ENCODE measurements around the gene DNAJB6.
A peak's percentile ranks its signal among the peaks of the same experiment; 100 is the strongest.
"Not testable (repeated sequence)": the region's sequence is repeated elsewhere in the genome, so short reads cannot be mapped to it uniquely, and the experiment has no call there.

The DNAJB6 gene

DNA sequence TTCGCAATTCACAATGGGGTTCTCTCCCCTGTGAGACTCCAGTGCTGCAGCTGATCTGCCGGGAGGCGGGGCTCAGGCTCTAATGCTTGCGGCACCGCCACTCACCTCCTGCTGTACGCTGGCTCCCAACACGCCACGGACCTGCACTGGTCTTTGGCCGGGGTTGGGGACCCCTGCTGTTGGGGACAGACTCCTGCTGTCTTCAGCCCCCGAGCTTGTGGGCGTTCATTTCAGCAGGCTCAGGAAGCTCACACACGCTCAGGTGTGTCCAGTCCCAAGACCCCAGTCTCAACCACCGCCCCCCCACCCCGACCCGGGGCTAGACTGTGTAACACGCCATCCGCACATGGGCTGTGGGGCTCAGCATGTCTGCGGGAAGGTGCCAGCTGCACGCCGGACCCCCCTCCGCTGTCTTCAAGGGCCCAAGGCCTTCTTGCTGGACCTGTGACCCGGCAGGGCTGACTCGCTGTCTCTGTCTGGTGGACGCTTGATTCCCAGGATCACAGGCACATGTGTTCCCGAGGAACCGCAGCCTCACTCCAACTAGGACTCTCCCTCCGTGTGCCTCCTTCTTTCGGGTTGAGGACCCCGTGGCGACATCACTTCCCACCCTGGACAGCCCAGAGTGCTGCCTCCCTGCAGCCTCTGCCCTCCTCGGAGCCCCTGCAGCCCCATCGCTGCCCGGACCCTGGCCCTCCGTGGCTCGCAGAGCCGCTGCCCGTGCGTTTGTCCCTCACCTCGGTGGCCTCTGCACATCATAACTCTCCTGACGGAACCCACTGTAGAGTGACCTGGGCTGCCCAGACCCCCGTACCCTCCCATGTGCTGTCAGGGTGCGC lies 106.4 kb downstream of the DNAJB6 start:
- DNase-seq (ENCODE audit: low spot score): no peak

DNA sequence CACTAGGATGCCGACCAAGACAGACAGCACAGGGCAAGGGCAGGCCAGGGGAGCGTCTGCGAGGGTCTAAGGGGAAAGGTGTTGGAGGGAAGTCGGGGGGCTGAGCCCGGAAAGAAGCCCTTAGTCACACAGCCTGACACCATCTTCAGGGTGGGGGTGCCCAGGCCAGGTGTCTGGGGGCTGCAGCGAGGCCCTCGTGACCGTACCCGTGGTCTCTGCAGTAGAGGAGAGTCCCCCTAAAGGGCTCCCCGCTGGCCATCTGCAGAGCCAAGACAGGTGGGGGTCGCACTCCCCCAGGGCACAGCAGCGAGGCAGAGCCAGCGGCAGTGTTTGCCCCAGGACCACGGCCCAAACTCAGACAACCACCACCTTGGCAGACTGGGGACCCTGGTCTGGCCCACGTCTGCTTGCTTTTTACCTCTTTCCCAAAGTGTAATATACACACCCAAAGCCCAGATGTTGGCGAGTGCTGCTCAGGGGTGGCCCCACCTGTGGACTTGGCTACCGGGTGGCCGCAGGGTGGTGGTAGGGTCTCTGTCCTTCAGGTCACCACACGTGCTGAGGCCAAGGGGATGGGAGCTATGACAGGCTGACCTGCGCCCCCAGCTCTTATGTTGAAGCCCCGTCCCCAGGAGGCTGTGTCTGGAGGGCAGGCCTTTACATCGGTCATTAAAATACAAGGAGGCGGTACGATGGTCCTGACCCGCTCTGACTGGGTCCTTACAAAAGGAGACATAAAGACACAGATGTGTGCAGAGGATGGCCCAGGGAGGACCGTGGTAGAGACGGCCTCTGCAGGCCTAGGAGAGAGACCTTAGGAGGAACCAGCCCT lies 107.4 kb downstream of the DNAJB6 start:
- no peak for DNase-seq (ENCODE audit: low spot score)

DNA sequence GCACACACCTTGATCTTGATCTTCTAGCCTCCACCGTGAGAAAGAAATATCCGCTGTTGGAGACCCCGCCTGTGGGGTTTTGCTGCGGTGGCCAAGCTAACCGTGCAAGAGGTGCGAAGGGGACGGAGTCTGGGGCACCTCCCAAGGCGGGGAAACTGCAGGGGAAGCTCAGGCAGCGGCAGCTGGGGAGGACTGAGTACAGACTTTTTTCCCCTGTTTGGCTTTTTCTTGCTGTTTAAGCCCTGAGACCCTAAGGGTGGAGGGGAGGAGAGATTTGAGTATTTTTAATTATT lies 108.0 kb downstream of the DNAJB6 start:
- no peak for DNase-seq (ENCODE audit: low spot score)

DNA sequence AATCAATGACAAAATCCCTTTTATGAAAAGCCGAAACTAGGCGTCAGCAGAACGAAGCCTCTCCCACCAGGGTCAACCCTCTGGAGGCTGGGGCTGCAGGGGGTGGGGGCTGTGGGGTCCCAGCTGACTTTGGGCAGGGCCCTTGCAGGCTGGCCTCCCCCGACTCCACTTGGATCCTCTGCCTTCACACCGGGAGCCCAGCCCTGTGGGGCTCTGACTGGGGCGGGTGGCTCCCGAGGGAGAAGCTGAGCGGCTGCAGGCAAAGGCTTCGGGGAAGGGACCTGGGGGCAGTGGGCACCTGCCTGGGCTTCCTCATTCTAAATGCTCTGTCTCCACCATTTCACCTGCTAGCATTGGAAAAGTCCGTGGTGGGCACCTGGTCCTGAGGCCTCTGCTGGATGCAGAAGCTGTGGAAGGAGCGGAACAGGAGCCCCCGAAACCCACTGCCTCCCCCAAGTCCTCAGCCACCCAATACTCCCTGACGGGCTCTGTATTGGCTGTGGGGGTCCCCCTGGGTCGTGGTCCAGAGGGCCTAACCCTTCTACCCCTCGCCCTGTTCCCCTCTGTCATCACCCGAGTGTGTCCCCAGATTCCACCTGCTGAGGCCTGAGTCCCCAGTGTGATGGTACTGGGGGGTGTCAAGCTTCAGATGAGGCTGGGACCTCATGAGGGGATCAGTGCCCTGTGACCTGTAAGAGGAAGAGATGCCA lies 108.6 kb downstream of the DNAJB6 start:
- DNase-seq (ENCODE audit: low spot score): no peak

DNA sequence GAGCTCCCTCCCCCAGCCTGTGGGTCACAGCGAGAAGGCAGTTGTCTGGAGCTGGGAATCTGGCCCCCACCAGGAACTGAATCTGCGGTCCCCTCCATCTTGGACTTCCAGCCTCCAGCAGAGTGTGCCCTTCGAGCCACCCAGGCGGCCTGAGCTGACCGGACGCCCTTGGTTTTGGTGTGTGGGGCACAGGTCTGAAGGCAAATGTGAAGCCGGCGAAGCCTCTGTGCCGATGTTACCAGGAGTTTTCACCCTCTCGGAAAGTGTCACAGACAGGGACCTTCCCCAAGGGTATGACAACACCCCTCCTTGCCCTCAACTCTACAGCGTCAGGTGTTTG lies 109.1 kb downstream of the DNAJB6 start:
- DNase-seq (ENCODE audit: low spot score): no peak

DNA sequence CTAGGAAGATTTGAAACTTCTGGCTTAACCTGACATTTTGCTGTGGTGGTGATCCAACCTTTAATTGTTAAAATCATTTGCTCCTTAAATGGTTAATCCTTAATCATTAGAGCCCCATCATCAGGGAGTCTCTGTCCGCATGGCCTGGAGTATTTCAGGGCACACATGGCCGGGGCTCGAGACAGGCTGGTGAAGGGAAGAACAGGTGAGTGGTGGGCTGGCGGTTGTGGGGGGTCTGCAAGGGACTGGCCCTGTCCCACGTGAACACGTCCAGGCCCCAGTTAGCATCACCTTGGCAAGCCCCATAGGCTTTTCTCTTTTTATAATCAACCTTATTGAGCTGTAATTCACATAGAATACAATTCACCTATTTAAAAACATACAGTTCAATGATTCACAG lies 109.5 kb downstream of the DNAJB6 start:
- no peak for DNase-seq (ENCODE audit: low spot score)

DNA sequence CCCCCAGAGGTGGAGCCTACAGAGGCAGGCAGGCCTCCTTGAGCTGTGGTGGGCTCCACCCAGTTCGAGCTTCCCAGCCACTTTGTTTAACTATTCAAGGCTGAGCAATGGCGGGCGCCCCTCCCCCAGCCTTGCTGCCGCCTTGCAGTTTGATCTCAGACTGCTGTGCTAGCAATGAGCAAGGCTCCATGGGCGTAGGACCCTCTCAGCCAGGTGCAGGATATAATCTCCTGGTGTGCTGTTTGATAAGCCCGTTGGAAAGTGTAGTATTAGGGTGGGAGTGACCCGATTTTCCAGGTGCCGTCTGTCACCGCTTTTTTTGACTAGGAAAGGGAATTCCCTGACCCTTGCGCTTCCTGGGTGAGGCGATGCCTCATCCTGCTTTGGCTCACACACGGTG lies 117.2 kb downstream of the DNAJB6 start:
- DNase-seq (ENCODE audit: low spot score): not testable (repeated sequence)

DNA sequence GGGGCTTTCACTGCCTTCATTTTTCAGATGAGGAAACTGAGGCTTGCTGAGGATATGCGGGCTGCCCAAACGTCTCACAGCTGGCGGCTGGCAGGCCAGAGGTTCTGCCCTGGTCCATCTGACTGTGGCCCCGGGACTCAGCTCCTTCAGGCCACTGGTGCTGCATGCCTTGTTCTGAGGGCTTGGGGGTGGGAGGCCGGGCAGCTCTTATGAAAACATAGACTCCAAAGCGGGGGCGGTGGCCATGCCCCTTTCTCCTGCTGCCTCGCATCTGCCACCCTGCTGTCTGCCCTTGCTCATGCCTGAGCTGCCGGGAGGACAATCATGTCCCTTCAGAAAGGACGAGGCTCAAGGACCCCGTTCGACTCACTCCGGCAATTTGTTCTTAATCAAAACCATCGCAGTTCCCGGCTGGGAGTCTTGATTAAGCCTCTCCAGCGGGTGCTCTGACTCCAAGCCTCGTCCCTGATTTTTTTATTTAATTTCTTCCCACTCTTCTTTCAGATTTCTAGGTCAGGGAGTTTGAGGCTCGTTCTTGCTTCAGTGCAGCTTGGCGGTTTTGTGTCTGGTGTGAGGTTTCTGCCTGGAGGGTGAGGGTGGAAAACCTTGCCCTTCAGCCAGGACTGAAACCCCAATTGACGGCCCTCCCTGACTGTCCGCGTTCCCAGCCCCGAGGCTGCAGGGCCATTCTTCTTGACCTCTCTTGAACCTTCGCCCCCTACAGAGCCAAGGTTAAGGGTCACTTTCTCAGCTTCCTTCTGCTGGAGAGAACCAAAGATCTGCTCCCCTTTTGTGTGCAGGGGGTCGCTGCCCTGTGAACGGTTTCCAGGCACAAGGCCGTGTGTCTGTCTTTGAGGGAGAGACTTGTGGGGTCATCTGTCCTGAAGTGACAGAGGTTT lies 120.8 kb downstream of the DNAJB6 start:
- DNase-seq (ENCODE audit: low spot score): no peak

DNA sequence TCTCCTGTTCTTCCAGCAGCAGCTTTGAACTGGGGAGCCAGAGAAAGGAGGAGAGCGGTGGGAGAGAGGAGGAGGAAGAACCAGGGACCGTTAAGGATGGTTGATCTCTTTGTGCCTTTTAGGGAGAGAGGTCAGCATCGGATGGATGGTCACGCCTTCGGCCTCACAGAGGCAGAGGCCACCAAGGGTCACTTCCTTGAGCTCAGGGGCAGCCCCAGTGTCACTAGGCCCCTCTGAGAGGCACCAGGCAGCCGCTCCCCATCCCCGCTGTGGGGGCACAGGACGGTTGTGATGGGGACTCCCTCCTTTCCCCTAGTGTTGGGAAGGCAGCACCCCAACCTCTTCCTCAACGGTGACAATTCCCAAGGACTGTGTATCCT lies 121.4 kb downstream of the DNAJB6 start:
- no peak for DNase-seq (ENCODE audit: low spot score)

DNA sequence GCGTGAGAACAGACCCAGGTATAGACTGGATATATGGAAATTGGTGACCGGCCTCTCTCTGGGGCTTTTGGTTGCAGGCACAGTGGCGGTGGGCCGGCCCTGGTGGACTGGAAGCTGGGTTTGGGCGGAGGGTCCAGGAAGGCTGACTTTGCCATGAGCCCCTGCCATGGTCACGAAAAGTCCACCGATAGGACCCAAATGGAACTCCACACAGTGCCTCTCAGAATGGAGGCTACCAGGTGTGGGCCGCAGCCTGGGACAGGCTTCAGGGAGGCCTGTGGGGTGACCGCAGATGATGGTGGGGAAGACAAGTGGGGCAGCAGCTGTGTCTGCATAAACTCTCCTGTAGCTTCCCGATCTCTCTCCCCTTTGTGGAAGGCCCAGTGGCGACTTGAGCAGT lies 123.2 kb downstream of the DNAJB6 start:
- DNase-seq (ENCODE audit: low spot score): no peak

DNA sequence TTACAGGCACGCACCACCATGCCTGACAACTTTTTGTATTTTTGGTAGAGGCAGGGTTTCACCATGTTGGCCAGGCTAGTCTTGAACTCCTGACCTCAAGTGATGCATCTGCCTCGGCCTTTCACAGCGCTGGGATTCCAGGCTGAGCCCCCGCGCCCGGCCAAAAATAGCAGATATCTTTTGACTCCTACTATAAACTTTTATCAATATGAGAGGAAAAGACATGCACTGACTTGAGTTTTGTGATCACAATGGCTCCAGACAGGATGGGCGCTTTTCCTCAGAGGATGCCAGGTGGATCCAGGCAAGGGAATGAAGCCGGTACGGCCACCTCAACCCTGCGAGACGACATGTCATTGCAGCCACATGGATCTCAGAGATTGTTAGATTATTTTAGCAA lies 123.9 kb downstream of the DNAJB6 start:
- DNase-seq (ENCODE audit: low spot score): no peak

DNA sequence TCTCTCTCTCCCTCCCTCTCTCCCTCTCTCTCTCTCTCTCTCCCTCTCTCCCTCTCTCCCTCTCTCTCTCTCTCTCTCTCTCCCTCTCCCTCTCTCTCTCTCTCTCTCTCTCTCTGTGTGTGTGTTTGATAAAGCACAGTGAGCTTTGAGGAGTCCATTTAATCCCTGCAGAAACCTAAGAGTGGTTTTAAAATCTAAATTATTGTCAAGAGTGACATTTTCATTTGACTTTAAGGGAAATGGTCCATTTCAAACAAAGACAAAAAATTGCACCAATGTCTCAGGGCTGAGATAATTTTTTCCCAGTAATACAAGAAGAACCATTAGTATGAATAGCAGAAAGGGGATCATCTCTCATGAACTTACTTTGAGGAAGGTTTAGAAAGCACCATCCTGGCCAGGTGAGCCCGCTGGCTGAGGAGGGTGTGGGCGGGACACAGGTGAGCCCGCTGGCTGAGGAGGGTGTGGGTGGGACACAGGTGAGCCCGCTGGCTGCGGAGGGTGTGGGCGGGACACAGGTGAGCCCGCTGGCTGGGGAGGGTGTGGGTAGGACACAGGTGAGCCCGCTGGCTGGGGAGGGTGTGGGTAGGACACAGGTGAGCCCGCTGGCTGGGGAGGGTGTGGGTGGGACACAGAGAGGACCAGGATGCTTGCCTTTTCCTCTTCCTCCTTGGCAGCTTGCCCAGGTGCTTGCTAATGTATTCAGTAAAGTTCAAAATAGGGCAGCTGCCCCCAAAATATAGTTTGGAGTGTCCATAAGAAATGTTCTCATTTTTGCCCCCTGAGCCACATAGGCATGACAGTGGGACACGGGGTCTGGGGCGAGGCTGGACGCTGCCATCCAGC lies 125.0 kb downstream of the DNAJB6 start:
- no peak for DNase-seq (ENCODE audit: low spot score)

DNA sequence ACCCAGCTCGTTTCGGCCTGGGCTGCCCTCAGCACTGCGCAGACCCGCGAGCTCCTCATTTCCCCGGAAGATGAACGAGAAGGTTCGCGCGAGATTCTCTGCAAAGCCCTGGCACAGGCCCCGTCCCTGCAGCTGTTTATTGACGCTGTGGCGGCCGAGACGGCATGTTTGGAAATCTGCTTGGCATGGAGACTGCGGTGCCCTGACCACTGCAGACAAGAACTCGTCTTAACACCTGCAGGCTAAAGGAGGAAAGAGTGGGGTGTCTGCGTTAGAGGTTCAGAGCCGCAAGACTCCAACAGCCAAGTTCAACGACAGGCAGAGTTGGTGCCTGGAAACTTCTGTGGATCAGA lies 125.6 kb downstream of the DNAJB6 start:
- no peak for DNase-seq (ENCODE audit: low spot score)

DNA sequence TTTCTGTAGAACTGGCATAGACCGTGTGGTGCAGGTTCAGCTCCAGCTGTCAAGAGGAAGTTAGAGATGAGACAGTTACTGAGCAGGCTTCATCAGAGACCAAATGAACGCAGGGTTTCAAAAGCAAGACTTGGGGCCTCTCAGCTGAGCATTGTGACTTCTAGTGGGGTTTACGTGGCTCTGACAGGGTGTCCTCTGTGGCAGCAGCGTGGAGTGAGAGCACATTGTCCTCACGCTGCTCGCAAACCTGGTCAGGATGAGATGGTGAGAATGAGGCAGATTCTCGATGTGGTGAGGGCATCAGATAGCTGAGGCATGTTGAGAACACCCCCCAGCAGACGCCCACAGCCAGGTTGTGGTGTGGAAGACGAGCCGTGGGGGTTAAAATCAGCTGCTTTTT lies 126.0 kb downstream of the DNAJB6 start:
- no peak for DNase-seq (ENCODE audit: low spot score)

DNA sequence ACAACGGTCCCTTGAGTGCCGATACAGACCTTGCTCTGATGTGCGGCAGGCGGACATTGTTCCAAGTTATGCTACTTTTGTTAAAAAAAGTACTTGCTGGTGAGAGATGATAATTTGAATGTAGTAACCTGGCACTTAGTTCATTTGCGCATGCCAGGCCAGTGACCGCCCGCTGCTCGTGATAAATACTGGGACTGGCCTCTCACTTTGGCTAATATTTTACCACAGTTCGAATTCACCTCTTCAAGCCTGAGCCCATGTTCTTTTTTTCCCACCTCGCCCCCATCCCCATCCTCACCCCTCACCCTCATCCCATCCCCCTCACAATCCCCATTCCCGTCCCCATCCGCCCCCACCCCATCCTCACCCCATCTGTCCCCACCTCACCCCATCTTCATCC lies 126.4 kb downstream of the DNAJB6 start:
- DNase-seq (ENCODE audit: low spot score): no peak

DNA sequence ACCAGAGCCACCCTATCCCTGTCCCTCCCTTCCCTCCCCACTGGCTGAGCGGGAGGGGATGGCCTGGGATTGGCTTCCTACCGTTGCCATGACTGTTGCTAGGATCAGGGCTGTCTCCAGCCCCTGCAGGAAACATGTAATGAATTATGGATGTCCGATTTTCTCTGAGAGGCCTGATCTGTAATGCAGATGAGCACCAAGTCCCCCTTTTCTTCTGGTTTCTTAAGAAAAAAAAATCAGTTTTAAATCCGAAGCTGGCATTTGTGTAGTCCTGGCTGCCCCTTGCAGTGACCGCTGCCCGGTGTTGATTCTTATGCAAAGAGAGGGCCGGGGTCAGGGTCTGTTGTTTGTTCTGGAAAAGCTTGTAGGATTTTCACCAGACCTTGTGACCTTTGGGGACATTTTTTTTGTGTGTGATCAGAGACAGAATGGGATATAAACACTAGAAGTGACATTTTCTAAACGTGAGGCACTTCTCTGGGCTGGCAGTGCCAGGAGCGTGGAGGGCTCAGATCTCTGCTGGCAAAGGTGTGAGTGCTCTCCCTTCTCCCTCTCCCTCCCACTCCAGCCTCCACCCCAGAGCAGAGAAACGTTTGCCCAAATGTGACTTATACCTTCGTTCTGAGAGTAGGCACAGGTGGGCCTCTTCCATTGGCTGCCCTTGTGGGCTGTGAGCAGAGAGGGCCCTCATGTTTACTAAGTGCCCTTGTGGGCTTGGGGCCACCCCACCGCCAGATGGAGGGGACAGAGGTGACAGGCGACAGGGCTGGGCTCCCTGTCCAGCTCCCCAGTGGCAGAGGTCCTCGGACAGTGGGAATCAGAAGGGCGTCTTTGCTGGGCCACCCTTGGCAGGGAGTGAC lies 127.5 kb downstream of the DNAJB6 start:
- peak; percentile 75 for DNase-seq (ENCODE audit: low spot score)

DNA sequence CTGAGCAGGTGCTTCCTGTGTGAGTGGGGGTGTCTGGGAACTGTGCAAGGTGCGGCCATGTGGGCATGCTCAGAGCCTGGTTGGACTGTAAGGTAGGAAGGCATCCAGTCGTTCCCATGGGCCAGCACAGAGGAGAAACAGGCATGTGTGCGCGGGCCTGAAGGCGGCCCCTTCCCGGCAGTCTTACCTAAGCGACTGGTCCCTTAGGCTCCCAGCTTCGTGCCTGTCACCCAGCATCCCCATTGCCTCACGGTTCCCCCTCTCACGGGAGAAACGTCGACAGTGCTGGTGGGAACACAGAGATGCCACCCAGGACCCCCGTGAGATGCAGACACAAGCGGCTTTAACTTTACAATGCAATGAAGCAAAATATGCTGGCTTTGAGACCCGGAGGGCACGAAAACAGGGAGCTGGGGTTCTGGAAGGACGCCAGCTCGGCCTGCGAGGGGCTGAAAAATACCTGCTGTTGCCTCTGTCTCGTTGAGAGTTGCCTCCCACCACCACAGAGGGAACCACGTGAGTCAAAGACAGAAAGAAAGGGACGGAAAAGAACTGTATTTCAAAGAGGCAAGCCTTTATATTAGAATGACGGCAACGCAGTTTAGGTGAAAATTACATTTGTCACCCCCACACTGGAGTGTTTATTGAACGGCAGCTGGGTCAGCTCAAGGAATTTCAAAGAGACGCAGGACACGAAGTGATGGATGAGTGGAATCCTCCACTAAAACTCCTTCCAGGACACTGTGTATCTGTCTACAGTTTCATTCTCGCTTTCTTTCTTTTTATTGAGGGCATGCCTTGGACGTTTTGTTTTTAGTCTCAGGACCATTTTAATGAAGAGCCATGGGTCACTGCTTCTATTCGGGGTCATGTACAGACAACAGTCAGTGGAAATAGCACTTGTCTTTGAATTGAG lies 128.4 kb downstream of the DNAJB6 start:
- DNase-seq (ENCODE audit: low spot score): no peak

DNA sequence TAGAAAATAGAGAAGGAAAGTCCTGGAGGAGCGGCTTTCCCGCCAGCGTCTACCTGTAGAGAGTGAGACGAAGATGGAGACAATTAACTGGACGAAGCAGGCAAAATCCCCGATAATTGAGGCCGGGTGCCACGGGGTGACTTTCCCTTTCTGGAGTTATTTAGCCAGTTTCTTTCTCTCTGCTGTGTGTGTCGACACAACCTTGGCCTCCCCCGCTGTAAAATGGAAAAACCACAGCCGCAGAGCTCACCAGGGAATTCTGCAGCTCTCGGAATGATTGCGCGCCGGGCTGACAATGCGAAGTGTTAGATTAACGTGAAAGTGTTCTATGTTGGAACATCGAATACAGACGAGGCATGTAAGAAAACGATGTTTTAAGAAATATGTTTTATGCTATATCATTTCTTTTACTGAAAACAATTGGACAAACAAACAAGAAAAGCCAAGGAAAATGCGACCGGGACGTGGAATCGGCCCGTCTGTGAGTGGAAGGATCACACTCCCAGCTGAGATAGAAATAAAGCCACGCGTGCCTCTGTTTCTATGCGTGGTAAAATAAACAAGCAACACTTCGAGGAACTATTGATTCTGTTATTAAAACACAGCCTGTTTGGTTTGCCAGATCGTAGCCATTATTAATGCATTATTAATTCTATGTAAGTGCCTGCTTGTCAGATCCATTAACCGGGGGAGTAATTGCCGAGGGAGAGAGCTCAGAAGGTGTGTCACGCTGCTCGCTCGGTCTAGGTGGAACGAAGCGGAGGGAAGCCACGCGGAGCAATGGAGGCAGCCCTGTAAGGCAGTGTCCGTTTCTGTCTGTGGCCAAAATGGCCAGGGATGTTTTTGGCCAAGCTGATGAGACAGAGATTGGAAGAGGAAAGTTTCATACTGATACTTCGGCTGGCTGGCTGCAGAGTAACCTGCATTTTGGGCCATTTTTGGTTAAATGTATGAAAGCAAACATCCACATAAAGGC lies 129.4 kb downstream of the DNAJB6 start:
- no peak for DNase-seq (ENCODE audit: low spot score)

All from Ammon's horn (tissue), 1 donor.